Large intestine (tissue), 3 donors: Measurements from ENCODE around the gene EXOC4. TPM values are rescaled to one million over a fixed set of nuclear protein-coding genes. Genes with fewer than 3 reads are reported as not detected.
A peak's percentile ranks its signal among the peaks of the same experiment; 100 is the strongest.

Experiments used
- DNase-seq, 2 donors: peaks; one replicate each; pipeline versions ENCODE4 v3.0.0 to v3.0.0-alpha.2; 2013
- H3K27ac ChIP-seq: one replicate; pipeline ENCODE4 v1.5.1; 2013; ENCODE audit warnings: low read length
- H3K27me3 ChIP-seq: 2 replicates; pipeline ENCODE4 v1.6.1; 2013; ENCODE audit warnings: low read length; ENCODE audit not compliant: control insufficient read depth, insufficient read depth
- H3K36me3 ChIP-seq: 2 replicates; pipeline ENCODE4 v1.6.1; 2013; ENCODE audit warnings: low read length; ENCODE audit not compliant: control insufficient read depth, insufficient read depth
- H3K4me1 ChIP-seq: one replicate; pipeline ENCODE4 v1.6.1; 2013; ENCODE audit warnings: low read length; ENCODE audit not compliant: control insufficient read depth, insufficient read depth
- H3K4me3 ChIP-seq: one replicate; pipeline ENCODE4 v1.5.1; 2013; ENCODE audit warnings: low read length
- H3K9me3 ChIP-seq: one replicate; pipeline ENCODE4 v1.6.1; 2013; ENCODE audit warnings: mild to moderate bottlenecking, low read depth, low read length, moderate library complexity; ENCODE audit not compliant: control insufficient read depth
- WGBS: methylation state at CpG from one replicate; pipeline ENCODE4 v1.1.5; 2013; ENCODE audit warnings: low lambda C conversion rate; ENCODE audit not compliant: insufficient coverage; 5-methylcytosine and 5-hydroxymethylcytosine counted together
- polyA plus RNA-seq: library from polyadenylated mRNA; unstranded; fragments of 120-200 nt; gene quantifications from one replicate; pipeline ENCODE4 v1.2.1, GENCODE V29; 2013

The EXOC4 gene
- polyA plus RNA-seq, 1 donor: 45.4 TPM

GRCh38 chr7:133945497-133945896 is 692.6 kb downstream of the EXOC4 start:
- no CpG with 5 or more reads among the region's 5 CpGs for WGBS
- Histone ChIP-seq H3K36me3 (peaks cover 4% of the 10 kb centered on the region), H3K4me1 (no peaks in the 10 kb centered on the region)

DNA sequence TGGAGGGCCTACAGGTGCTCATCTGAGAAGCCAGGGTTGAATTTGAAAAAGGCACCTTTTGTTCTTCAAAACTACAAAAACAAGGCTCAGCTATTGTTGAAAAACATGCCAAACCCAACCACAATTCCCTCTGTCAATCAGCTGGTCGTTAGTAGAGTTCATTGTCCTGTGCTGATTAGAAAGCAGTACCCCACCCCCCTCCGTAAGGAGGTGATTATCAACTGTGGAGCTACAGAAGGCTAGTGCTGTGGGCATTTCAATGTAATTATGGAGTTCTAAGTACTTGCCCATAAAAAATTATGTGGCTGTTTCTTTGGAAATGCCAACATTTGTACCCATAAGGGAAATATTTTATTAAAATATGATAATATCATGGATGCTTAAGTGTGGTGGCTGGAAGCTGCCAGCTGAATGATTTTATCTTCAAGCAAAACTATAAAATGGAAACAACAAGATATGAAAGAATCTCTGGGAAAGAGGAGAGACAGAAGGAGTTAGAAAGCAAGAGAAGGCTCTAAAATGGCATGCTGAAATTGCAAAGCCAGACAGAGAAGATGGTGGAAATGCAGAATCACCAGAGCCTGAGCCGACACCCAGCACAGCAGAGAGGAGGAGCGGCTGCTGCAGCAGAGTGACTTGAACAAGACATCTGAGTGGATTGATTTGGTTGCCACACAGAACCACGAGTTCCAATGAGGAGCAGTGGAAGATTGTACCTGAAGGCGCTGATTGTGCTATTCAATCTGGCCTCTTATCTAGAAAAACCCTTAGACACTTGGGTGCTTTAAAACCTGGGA is 694.8 kb downstream of the EXOC4 start:
- no peak for DNase-seq
- no CpG with 5 or more reads among the region's 6 CpGs for WGBS
- H3K27ac ChIP-seq: no peak overlapping the region
- H3K9me3 ChIP-seq: no peaks in the 10 kb centered on the region
- no peak overlapping the region for H3K4me3 ChIP-seq
- no peaks in the 10 kb centered on the region for H3K27me3 ChIP-seq
- H3K36me3 ChIP-seq: peaks cover 3% of the 10 kb centered on the region
- H3K4me1 ChIP-seq: no peaks in the 10 kb centered on the region

More at GRCh38 chr7:133945497-133945896, 692.6 kb downstream of the EXOC4 start:
- Histone ChIP-seq H3K4me3 (no peak overlapping the region), H3K27me3 (no peaks in the 10 kb centered on the region), H3K9me3 (no peaks in the 10 kb centered on the region), H3K27ac (no peak overlapping the region)
- DNase-seq: no peak

DNA sequence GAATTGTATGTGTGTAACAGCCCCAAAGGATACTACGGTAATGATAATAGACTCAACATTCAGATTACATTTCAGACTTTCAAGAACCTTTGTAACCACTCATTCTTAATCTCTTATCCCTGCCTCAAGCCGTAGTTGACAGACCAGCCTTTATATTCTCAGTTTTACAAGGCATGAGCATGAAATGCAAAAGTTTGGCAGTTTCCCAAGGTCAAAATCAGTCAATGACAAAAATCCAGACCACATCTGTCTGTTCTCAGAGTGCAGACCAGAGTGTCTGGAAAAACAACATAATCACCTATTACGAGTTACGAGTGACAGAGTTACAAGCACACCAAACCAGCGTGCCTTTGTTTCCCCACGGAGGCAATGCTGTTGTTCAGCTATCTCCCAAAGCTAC is 695.7 kb downstream of the EXOC4 start:
- H3K4me1 ChIP-seq: no peaks in the 10 kb centered on the region
- H3K36me3 ChIP-seq: peaks cover 3% of the 10 kb centered on the region
- no CpG with 5 or more reads among the region's 6 CpGs for WGBS
- no peak overlapping the region for H3K27ac ChIP-seq
- H3K4me3 ChIP-seq: no peak overlapping the region
- no peaks in the 10 kb centered on the region for H3K27me3 ChIP-seq
- no peaks in the 10 kb centered on the region for H3K9me3 ChIP-seq
- DNase-seq: no peak

DNA sequence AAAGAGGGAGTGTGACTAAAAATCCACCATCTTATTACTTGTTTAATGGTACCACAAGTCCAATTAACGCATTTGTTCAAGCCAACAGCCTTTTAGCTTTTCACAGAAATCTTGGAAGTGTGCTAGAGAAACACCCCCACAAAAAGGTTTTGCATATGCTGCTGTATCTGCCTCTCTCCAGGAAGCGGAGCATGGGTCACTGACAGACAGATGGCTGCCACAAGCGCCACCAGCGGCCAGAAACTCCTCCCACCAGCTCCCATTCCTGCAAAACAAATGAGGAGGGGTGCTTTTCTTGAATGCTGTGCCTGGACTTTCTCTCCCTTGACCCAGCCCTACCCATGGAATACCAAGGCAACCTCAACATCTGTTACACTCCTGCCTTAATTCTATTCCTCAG is 698.0 kb downstream of the EXOC4 start:
- WGBS: no CpG with 5 or more reads among the region's 4 CpGs
- peaks cover 3% of the 10 kb centered on the region for H3K36me3 ChIP-seq
- peaks cover 6% of the 10 kb centered on the region for H3K9me3 ChIP-seq
- H3K27me3 ChIP-seq: no peaks in the 10 kb centered on the region
- no peaks in the 10 kb centered on the region for H3K4me1 ChIP-seq
- no peak overlapping the region for H3K4me3 ChIP-seq
- DNase-seq: no peak
- H3K27ac ChIP-seq: no peak overlapping the region

DNA sequence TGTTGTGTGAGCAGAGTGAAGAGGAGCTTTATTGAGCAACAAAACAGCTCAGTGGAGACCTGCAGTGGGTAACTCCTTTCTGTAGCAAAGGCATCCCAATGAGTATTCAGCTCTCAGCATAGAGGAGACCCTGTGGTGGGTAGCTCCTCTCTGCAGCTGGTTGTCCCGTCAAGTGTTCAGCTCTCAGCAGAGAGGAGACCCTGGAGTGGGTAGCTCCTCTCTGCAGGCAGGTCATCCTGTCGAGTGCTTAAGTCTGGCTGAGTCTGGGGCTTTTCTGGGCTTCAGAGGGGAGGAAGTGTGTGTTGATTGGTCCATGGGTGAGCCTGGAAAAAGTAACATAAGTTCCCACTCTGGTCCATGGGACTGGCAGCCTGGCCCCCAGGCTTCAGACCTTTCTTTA is 702.3 kb downstream of the EXOC4 start:
- no peaks in the 10 kb centered on the region for H3K27me3 ChIP-seq
- no peak overlapping the region for H3K4me3 ChIP-seq
- H3K4me1 ChIP-seq: no peaks in the 10 kb centered on the region
- H3K36me3 ChIP-seq: peaks cover 3% of the 10 kb centered on the region
- DNase-seq: no peak
- no peak overlapping the region for H3K27ac ChIP-seq
- peaks cover 6% of the 10 kb centered on the region for H3K9me3 ChIP-seq
- WGBS: no CpG with 5 or more reads among the region's 2 CpGs

GRCh38 chr7:133957845-133958244 is 705.0 kb downstream of the EXOC4 start:
- WGBS: no CpG with 5 or more reads among the region's 2 CpGs
- Histone ChIP-seq H3K4me3 (no peak overlapping the region), H3K27ac (no peak overlapping the region), H3K27me3 (no peaks in the 10 kb centered on the region), H3K36me3 (no peaks in the 10 kb centered on the region), H3K4me1 (no peaks in the 10 kb centered on the region), H3K9me3 (peaks cover 6% of the 10 kb centered on the region)
- DNase-seq: peak in 1 of 2 donors; percentile 11

DNA sequence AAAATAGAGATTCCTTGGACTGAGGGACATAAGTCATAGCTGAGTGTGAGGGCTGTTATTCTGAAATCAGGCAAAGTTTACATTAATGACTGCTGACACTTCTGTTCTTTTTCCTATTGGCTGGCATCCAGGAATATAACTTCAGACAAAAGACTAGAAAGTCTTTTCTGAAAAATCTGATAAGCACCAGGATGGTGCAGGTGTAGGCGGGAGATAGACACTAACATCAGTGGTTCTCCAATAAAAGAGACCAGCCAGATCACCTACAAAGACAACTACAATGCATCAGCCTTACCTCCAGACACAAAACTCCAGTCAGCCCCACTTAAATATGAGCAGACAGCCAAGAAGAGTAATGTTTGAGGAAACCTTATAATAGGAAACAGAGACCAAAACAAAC is 705.9 kb downstream of the EXOC4 start:
- H3K4me3 ChIP-seq: no peak overlapping the region
- DNase-seq: no peak
- H3K4me1 ChIP-seq: no peaks in the 10 kb centered on the region
- H3K9me3 ChIP-seq: peaks cover 6% of the 10 kb centered on the region
- H3K27ac ChIP-seq: no peak overlapping the region
- no CpG with 5 or more reads among the region's 1 CpG for WGBS
- H3K36me3 ChIP-seq: no peaks in the 10 kb centered on the region
- H3K27me3 ChIP-seq: no peaks in the 10 kb centered on the region

DNA sequence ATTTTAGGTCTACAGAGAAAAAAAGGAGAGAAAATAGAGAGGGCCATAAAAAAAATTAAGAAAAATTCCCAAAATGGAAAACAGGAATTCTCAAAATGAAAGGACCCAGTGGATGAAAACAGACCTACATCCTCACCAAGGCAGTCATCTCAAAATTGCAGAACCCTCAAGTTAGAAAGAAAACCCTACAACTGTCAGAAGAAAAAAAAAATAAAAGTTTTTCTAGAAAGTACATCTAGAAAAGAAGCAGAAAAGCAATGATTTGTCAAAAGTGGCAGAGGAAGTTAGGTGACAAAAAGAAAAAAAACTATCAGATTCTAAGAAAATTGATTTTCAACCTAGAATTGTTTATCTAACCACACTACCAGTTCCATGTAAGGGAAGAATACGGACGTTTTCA is 706.6 kb downstream of the EXOC4 start:
- H3K27me3 ChIP-seq: no peaks in the 10 kb centered on the region
- WGBS: 100% methylated on average over 2 of the region's 2 CpGs

GRCh38 chr7:133961724-133962123 is 708.8 kb downstream of the EXOC4 start:
- Histone ChIP-seq H3K27me3 (no peaks in the 10 kb centered on the region), H3K9me3 (no peaks in the 10 kb centered on the region), H3K4me3 (no peak overlapping the region), H3K27ac (no peak overlapping the region), H3K4me1 (no peaks in the 10 kb centered on the region), H3K36me3 (no peaks in the 10 kb centered on the region)
- DNase-seq: no peak
- no CpG with 5 or more reads among the region's 3 CpGs for WGBS

More for the DNA sequence above, 706.6 kb downstream of the EXOC4 start:
- H3K9me3 ChIP-seq: peaks cover 5% of the 10 kb centered on the region
- H3K4me1 ChIP-seq: no peaks in the 10 kb centered on the region
- H3K36me3 ChIP-seq: no peaks in the 10 kb centered on the region
- DNase-seq: no peak
- H3K4me3 ChIP-seq: no peak overlapping the region
- H3K27ac ChIP-seq: no peak overlapping the region

- no peaks in the 10 kb centered on the region for H3K27me3 ChIP-seq
- no peak overlapping the region for H3K4me3 ChIP-seq
- DNase-seq: no peak
- no peaks in the 10 kb centered on the region for H3K36me3 ChIP-seq
- H3K27ac ChIP-seq: no peak overlapping the region
- WGBS: no CpG with 5 or more reads among the region's 4 CpGs
- peaks cover 1% of the 10 kb centered on the region for H3K9me3 ChIP-seq
- H3K4me1 ChIP-seq: no peaks in the 10 kb centered on the region
Observed at GRCh38 chr7:133962646-133963045, 709.8 kb downstream of the EXOC4 start.

DNA sequence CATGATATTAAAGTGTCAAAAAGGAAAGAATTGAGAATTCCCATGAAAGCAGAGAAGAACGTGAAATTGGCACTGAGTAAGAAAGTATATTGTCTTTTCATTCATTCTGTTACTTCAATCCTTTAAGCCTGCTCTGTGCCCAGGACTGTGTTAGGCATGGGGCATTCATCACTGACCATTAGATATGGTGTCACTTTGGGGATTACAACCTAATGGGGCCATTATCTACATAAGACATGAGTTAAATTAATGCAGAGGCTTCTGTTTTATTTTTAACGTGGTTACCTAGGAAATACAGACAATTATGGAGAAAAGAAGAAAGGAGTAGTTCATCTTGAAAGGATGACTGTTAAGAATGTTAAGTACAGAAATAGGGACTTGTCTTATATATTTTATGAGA is 710.8 kb downstream of the EXOC4 start:
- Histone ChIP-seq H3K27me3 (no peaks in the 10 kb centered on the region), H3K4me1 (no peaks in the 10 kb centered on the region), H3K27ac (no peak overlapping the region), H3K36me3 (no peaks in the 10 kb centered on the region), H3K4me3 (no peak overlapping the region), H3K9me3 (peaks cover 2% of the 10 kb centered on the region)
- WGBS: 67% methylated on average over 1 of the region's 2 CpGs
- no peak for DNase-seq
